Ishikawa (cell line): ENCODE data around the gene CDC42EP1.

Experiments used
- CREB1 ChIP-seq: IDR thresholded peaks from 2 replicates; pipeline ENCODE4 v1.6.1; 2012; ENCODE audit warnings: low read depth
- EGR1 ChIP-seq: IDR thresholded peaks from 2 replicates; pipeline ENCODE4 v1.6.1; 2012
- EP300 ChIP-seq: IDR thresholded peaks from 2 replicates; pipeline ENCODE4 v1.6.1; 2012; ENCODE audit warnings: borderline replicate concordance
- FOXM1 ChIP-seq: IDR thresholded peaks from 2 replicates; pipeline ENCODE4 v1.6.1; 2012; ENCODE audit warnings: low read depth, borderline replicate concordance
- MAX ChIP-seq: IDR thresholded peaks from 2 replicates; pipeline ENCODE4 v1.6.1; 2012
- RAD21 ChIP-seq: IDR thresholded peaks from 2 replicates; pipeline ENCODE4 v1.6.1; 2012; ENCODE audit warnings: low read depth
- YY1 ChIP-seq: IDR thresholded peaks from 2 replicates; pipeline ENCODE4 v1.6.1; 2012; ENCODE audit warnings: low read depth

DNA sequence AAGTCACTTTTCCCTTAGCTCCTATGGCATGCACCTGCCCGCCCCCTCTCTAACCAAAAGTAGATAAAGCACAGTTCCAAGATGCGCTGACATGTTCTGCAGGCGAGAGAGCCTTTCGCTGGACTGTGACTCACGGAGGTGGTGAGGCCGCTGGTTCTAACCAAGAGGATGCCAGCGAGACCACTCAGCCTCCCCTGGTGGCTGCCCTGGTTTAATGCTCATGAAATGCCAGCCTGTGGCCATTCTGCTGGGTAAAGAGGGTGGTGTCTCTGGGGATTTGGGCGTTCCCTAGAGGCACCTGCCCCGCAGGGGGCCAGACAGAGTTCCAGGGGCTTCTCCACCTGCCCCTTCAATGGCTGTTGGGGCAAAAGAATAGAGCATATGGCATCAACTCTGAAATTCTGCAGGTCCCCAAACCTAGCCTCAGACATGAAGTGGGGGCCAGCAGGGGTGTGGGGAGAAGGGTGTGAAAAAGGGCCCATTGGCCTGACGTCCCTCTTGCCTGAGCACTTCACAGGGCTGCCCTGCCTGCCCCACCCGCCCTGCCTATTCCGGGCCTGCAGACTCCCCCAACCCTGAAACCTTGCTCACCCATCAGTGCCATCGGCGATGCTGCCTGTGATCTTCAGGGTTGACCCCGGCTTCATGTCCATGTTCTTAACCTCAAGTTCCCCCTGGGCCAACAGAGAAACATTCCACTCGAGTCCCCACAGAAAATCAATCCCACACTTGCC is 11.1 kb downstream of the CDC42EP1 start:
- TF ChIP-seq CREB1 (no peak), FOXM1 (no peak), RAD21 (no peak), EGR1 (no peak), EP300 (no peak), MAX (no peak), YY1 (no peak)
